ENCODE data around the gene ZNF701. TPM values are rescaled to one million over a fixed set of nuclear protein-coding genes. Genes with fewer than 3 reads are reported as not detected.
A peak's percentile ranks its signal among the peaks of the same experiment; 100 is the strongest.
"Not testable (repeated sequence)": the region's sequence is repeated elsewhere in the genome, so short reads cannot be mapped to it uniquely, and the experiment has no call there.

ZNF701 gene
- total RNA-seq, 1 donor from 2014 or later: 16.2 TPM

DNA sequence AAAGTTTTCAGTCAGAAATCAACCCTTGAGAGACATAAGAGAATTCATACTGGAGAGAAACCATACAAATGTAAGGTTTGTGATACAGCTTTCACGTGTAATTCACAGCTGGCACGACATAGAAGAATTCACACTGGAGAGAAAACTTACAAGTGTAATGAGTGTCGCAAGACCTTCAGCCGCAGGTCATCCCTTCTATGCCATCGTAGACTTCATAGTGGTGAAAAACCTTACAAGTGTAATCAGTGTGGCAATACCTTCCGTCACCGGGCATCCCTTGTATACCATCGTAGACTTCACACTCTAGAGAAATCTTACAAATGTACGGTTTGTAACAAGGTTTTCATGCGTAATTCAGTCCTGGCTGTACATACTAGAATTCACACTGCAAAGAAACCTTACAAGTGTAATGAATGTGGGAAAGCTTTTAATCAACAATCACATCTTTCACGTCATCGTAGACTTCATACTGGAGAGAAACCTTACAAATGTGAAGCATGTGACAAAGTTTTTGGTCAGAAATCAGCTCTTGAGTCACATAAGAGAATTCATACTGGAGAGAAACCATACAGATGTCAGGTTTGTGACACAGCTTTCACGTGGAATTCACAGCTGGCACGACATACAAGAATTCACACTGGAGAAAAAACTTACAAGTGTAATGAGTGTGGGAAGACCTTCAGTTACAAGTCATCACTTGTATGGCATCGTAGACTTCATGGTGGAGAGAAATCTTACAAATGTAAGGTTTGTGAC, 15.7 kb upstream of the ZNF701 start:
- peaks cover 11% of the 10 kb centered on the region for H3K4me1 ChIP-seq
- no peak overlapping the region for H3K4me3 ChIP-seq
- no peak overlapping the region for H3K4me2 ChIP-seq
- peaks cover 21% of the 10 kb centered on the region for H3K36me3 ChIP-seq
- peaks cover 6% of the 10 kb centered on the region for H3K9me3 ChIP-seq (ENCODE audit: low read depth)
- H4K20me1 ChIP-seq (ENCODE audit: low read depth): peaks cover 4% of the 10 kb centered on the region
- H3K4me1 Mint-ChIP-seq: no peaks in the 10 kb centered on the region
- no peak overlapping the region for H2AFZ ChIP-seq (replicated peaks)
- H3K27me3 Mint-ChIP-seq (ENCODE audit: insufficient read depth, low read depth): peaks cover 4% of the 10 kb centered on the region
- H3K27me3 ChIP-seq: no peaks in the 10 kb centered on the region
- no peak overlapping the region for H3K9ac ChIP-seq
- peaks cover 11% of the 10 kb centered on the region for H3F3A ChIP-seq (ENCODE audit: low read depth)
- no peak overlapping the region for H3K27ac ChIP-seq
- DNase-seq (ENCODE audit: low spot score): no peak
- H3K27ac Mint-ChIP-seq: no peak overlapping the region
- no peak for TF ChIP-seq EZH2 (IDR thresholded peaks at IDR 0.05)
- TF ChIP-seq, protein P1, sequence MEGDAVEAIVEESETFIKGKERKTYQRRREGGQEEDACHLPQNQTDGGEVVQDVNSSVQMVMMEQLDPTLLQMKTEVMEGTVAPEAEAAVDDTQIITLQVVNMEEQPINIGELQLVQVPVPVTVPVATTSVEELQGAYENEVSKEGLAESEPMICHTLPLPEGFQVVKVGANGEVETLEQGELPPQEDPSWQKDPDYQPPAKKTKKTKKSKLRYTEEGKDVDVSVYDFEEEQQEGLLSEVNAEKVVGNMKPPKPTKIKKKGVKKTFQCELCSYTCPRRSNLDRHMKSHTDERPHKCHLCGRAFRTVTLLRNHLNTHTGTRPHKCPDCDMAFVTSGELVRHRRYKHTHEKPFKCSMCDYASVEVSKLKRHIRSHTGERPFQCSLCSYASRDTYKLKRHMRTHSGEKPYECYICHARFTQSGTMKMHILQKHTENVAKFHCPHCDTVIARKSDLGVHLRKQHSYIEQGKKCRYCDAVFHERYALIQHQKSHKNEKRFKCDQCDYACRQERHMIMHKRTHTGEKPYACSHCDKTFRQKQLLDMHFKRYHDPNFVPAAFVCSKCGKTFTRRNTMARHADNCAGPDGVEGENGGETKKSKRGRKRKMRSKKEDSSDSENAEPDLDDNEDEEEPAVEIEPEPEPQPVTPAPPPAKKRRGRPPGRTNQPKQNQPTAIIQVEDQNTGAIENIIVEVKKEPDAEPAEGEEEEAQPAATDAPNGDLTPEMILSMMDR (IDR thresholded peaks at IDR 0.05): no peak
- no peak for TF ChIP-seq EZH2phosphoT487 (IDR thresholded peaks at IDR 0.05)
- H3K36me3 Mint-ChIP-seq: peaks cover 72% of the 10 kb centered on the region
- H3K9me3 Mint-ChIP-seq: peaks cover 76% of the 10 kb centered on the region
- H3K79me2 ChIP-seq (ENCODE audit: low read depth): no peaks in the 10 kb centered on the region
- no peak overlapping the region for H3K4me3 Mint-ChIP-seq

DNA sequence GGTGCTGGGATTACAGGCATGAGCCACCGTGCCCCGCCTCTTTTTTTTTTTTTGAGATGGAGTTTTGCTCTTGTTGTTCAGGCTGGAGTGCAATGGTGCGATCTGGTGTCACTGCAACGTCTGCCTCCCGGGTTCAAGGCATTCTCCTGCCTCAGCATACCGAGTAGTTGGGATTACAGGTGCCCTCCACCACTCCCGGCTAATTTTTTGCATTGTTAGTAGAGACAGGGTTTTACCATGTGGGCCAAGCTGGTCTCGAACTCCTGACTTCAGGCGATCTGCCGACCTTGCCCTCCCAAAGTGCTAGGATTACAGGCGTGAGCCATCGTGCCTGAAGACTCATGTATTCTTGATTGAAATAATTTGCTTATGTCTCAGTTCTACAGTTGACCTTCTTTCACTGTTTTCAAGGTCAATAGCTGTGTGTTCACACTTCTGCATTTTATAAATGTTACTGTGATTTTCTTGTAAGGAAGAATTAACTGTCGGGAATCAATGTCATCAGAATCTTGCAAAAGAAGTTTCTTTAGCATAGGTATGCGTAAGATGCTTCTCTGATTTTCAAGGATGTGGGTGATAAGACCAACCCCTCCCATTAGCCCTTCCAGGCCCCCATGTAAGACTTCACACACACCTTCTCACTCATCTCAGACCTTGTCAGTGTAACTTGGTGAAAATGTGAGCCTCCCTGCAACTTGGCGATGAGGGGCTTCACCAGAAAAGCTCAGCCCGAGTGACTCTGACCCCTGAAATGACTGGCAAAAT, 12.7 kb upstream of the ZNF701 start:
- peaks cover 4% of the 10 kb centered on the region for H3K27me3 Mint-ChIP-seq (ENCODE audit: insufficient read depth, low read depth)
- no peak overlapping the region for H2AFZ ChIP-seq (replicated peaks)
- H3K36me3 Mint-ChIP-seq: peaks cover 75% of the 10 kb centered on the region
- no peak overlapping the region for H3K27ac ChIP-seq
- no peaks in the 10 kb centered on the region for H3K27me3 ChIP-seq
- DNase-seq (ENCODE audit: low spot score): no peak
- no peak overlapping the region for H3K27ac Mint-ChIP-seq
- no peak overlapping the region for H3K4me2 ChIP-seq
- H3K9me3 ChIP-seq (ENCODE audit: low read depth): peaks cover 6% of the 10 kb centered on the region
- peaks cover 21% of the 10 kb centered on the region for H3K36me3 ChIP-seq
- no peak overlapping the region for H3K4me3 Mint-ChIP-seq
- no peak overlapping the region for H3K9ac ChIP-seq
- H3K9me3 Mint-ChIP-seq: peaks cover 73% of the 10 kb centered on the region
- no peaks in the 10 kb centered on the region for H3K79me2 ChIP-seq (ENCODE audit: low read depth)
- no peaks in the 10 kb centered on the region for H3K4me1 Mint-ChIP-seq
- TF ChIP-seq EZH2 (IDR thresholded peaks at IDR 0.05) (no peak), EZH2phosphoT487 (IDR thresholded peaks at IDR 0.05) (no peak)
- TF ChIP-seq, protein P1 (IDR thresholded peaks at IDR 0.05): no peak
- H3K4me1 ChIP-seq: peaks cover 13% of the 10 kb centered on the region
- H4K20me1 ChIP-seq (ENCODE audit: low read depth): peaks cover 6% of the 10 kb centered on the region
- H3K4me3 ChIP-seq: no peak overlapping the region
- H3F3A ChIP-seq (ENCODE audit: low read depth): peaks cover 11% of the 10 kb centered on the region

DNA sequence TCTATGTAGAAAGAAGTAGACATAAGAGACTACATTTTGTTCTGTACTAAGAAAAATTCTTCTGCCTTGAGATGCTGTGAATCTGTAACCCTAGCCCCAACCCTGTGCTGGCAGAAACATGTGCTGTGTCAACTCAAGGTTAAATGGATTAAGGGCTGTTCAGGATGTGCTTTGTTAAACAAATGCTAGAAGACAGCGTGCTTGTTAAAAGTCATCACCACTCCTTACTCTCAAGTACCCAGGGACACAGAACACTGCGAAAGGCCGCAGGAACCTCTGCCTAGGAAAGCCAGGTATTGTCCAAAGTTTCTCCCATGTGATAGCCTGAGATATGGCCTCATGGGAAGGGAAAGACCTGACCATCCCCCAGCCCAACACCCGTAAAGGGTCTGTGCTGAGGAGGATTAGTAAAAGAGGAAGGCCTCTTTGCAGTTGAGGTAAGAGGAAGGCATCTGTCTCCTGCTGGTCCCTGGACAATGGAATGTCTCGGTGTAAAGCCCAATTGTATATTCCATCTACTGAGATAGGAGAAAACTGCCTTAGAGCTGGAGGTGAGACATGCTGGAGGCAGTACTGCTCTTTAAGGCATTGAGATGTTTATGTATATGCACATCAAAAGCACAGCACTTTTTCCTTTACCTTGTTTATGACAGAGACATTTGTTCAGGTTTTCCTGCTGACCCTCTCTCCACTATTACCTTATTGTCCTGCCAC, 11.2 kb upstream of the ZNF701 start:
- Mint-ChIP-seq H3K36me3 (peaks cover 71% of the 10 kb centered on the region), H3K9me3 (peaks cover 72% of the 10 kb centered on the region)
- H4K20me1 ChIP-seq (ENCODE audit: low read depth); H3K27ac Mint-ChIP-seq; H3K79me2 ChIP-seq (ENCODE audit: low read depth); H3K4me3 Mint-ChIP-seq; H2AFZ ChIP-seq (replicated peaks); H3K9ac ChIP-seq; H3K9me3 ChIP-seq (ENCODE audit: low read depth); H3K27ac ChIP-seq; H3K36me3 ChIP-seq; H3K27me3 ChIP-seq; H3K27me3 Mint-ChIP-seq (ENCODE audit: insufficient read depth, low read depth); H3K4me1 Mint-ChIP-seq: not testable (repeated sequence)
- peak; percentile 20 for DNase-seq (ENCODE audit: low spot score)
- Histone ChIP-seq H3K4me1 (peaks cover 13% of the 10 kb centered on the region), H3F3A (ENCODE audit: low read depth) (peaks cover 11% of the 10 kb centered on the region), H3K4me2 (peak overlapping the region; percentile 55), H3K4me3 (peak overlapping the region; percentile 2)

DNA sequence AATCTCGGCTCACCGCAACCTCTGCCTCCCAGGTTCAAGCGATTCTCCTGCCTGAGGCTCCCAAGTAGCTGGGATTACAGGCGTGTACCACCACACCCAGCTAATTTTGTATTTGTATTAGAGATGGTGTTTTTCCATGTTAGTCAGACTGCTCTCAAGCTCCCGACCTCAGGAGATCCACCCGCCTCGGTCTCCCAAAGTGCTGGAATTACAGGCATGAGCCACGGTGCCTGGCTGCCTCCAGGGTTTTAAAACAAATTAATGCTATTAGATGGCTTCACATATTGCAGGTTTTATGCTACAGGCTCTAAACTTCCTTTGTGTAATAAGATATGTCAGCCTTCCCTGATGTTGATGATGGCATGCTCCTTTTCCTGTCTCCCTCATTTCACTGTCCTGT, 8.5 kb upstream of the ZNF701 start:
- H3K27ac ChIP-seq; H3K4me3 Mint-ChIP-seq; H3K9ac ChIP-seq; H3K4me2 ChIP-seq; H3K36me3 ChIP-seq; H2AFZ ChIP-seq (replicated peaks); H3K4me3 ChIP-seq; H3K9me3 ChIP-seq (ENCODE audit: low read depth); H3K27ac Mint-ChIP-seq; H3K27me3 ChIP-seq; DNase-seq (ENCODE audit: low spot score); H4K20me1 ChIP-seq (ENCODE audit: low read depth); H3K27me3 Mint-ChIP-seq (ENCODE audit: insufficient read depth, low read depth); H3K4me1 Mint-ChIP-seq; H3K79me2 ChIP-seq (ENCODE audit: low read depth): not testable (repeated sequence)
- peaks cover 68% of the 10 kb centered on the region for H3K36me3 Mint-ChIP-seq
- Histone ChIP-seq H3F3A (ENCODE audit: low read depth) (peaks cover 11% of the 10 kb centered on the region), H3K4me1 (peaks cover 13% of the 10 kb centered on the region)
- peaks cover 69% of the 10 kb centered on the region for H3K9me3 Mint-ChIP-seq
